ENCODE measurements around the gene ASB6. TPM values are rescaled to one million over a fixed set of nuclear protein-coding genes. Genes with fewer than 3 reads are reported as not detected.
"Not testable (repeated sequence)": the region's sequence is repeated elsewhere in the genome, so short reads cannot be mapped to it uniquely, and the experiment has no call there.

The ASB6 gene
- total RNA-seq, 2 experiments from 2014 or later, result 22.5 to 23.4 TPM

- peaks cover 55% of the 10 kb centered on the region for H3K4me1 Mint-ChIP-seq
- H3K27ac Mint-ChIP-seq, result peak overlapping the region; percentile 21
- no peaks in the 10 kb centered on the region for H3K36me3 Mint-ChIP-seq (ENCODE audit: low read depth)
- ChIA-PET CTCF (interaction anchor here (1.1 to 2.4 kb wide), 3 partner anchors 20 to 461 kb away, joined by 3 to 8 read pairs (median 4); no protein-coding TSS in a partner anchor), POLR2A (interaction anchor here (1.0 to 2.5 kb wide), 2 partner anchors 8 to 144 kb away, joined by 3 to 11 read pairs; no protein-coding TSS in a partner anchor)
- no peaks in the 10 kb centered on the region for H3K9me3 Mint-ChIP-seq
- peaks cover 3% of the 10 kb centered on the region for H3K27me3 Mint-ChIP-seq
- no peak for DNase-seq
- no peak overlapping the region for H3K4me3 Mint-ChIP-seq
These were observed 37.7 kb downstream of the ASB6 start for GRCh38 chr9:129604056-129604765.

DNA sequence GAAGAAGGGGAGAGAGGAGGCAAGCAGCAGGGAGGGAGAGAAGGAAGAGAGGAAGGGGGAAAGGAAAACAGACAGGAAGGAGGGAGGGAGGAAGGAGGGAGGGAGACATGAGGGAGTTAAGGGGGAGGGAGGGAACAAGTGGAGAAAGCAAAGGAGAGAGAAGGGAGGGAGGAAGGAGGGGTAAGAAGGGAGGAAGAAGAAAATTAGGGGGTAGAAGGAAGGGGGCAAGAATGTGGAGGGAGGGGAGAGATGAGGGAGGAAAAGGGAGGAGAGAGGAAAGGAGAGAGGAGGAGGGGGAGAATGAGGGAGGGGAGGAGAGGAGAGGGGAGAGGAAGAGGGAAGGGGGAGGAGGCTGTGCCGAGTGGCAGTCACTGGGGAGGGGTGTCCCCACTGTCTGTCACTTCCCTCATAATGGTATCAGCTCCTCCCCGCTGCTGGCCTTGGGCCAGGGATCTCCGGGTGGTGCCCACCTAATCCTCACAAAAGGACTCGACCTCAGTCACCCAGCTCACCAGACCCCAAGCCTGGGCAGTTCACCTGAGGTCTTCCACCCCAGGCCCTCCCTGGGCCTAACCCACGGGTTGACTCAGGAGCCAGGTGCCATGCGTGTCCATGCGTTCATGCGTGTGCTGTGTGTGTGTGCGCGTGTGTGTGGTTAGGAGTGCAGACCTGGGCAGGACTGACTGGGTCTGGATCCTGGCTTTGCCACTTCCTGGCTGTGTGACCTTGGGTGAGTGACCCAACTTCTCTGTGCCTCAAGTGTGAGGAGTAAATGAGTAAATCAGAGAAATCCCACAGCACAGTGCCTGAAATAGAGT, 39.1 kb downstream of the ASB6 start:
- DNase-seq, result no peak
- no peaks in the 10 kb centered on the region for H3K9me3 Mint-ChIP-seq
- H3K4me3 Mint-ChIP-seq, result no peak overlapping the region
- CTCF ChIA-PET, result interaction anchor here (1.1 to 1.3 kb wide), 3 partner anchors 22 to 471 kb away, joined by 3 to 4 read pairs (median 3); no protein-coding TSS in a partner anchor
- H3K27me3 Mint-ChIP-seq, result peaks cover 10% of the 10 kb centered on the region
- H3K27ac Mint-ChIP-seq, result no peak overlapping the region
- peaks cover 51% of the 10 kb centered on the region for H3K4me1 Mint-ChIP-seq
- no peaks in the 10 kb centered on the region for H3K36me3 Mint-ChIP-seq (ENCODE audit: low read depth)
- POLR2A ChIA-PET, result no interaction called here

GRCh38 chr9:129601082-129601674, 40.8 kb downstream of the ASB6 start:
- H3K9me3 Mint-ChIP-seq, result no peaks in the 10 kb centered on the region
- DNase-seq, result no peak
- CTCF ChIA-PET, result interaction anchor here (1.4 kb wide), 1 partner anchor 462 kb away, joined by 4 read pairs; no protein-coding TSS in a partner anchor
- H3K27ac Mint-ChIP-seq, result no peak overlapping the region
- H3K4me1 Mint-ChIP-seq, result peaks cover 46% of the 10 kb centered on the region
- no peak overlapping the region for H3K4me3 Mint-ChIP-seq
- peaks cover 10% of the 10 kb centered on the region for H3K27me3 Mint-ChIP-seq
- POLR2A ChIA-PET, result interaction anchor here (1.1 kb wide), 1 partner anchor 21 kb away, joined by 3 read pairs; no protein-coding TSS in a partner anchor
- H3K36me3 Mint-ChIP-seq (ENCODE audit: low read depth), result no peaks in the 10 kb centered on the region

DNA sequence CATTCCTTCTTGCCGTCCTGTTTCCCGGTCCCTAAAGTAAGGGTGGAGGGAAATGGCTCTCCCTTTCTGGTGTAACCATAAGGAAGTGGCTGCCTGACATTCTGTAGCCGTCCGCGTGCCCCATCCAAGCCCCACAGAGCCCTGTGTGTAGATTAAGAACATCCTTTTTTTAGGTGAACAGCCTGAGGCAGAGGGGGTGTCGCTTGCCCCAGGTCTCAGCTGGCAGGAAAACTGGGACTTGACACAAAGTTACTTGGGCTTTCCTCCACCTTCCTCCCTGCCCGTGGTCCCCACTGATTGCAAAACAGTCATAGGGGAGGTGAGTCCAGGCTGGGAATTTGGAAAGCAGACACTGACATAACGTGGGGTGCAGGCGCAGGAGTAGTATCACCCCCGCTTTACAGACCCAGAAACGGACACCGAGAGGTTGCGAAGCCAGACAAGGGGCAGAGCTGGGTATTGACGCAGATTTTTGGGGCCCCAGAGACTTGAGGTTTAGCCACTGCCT, 43.8 kb downstream of the ASB6 start:
- ChIA-PET POLR2A (interaction anchor here (0.9 to 3.5 kb wide), 4 partner anchors 10 to 109 kb away, joined by 3 to 38 read pairs (median 8); no protein-coding TSS in a partner anchor), CTCF (interaction anchor here (0.8 to 1.8 kb wide), 2 partner anchors 424 to 467 kb away, joined by 3 to 4 read pairs; no protein-coding TSS in a partner anchor)
- peaks cover 30% of the 10 kb centered on the region for H3K27me3 Mint-ChIP-seq
- H3K27ac Mint-ChIP-seq, result peak overlapping the region; percentile 12
- no peak for DNase-seq
- H3K4me3 Mint-ChIP-seq, result peak overlapping the region; percentile 52
- peaks cover 39% of the 10 kb centered on the region for H3K4me1 Mint-ChIP-seq
- no peaks in the 10 kb centered on the region for H3K9me3 Mint-ChIP-seq
- no peaks in the 10 kb centered on the region for H3K36me3 Mint-ChIP-seq (ENCODE audit: low read depth)

DNA sequence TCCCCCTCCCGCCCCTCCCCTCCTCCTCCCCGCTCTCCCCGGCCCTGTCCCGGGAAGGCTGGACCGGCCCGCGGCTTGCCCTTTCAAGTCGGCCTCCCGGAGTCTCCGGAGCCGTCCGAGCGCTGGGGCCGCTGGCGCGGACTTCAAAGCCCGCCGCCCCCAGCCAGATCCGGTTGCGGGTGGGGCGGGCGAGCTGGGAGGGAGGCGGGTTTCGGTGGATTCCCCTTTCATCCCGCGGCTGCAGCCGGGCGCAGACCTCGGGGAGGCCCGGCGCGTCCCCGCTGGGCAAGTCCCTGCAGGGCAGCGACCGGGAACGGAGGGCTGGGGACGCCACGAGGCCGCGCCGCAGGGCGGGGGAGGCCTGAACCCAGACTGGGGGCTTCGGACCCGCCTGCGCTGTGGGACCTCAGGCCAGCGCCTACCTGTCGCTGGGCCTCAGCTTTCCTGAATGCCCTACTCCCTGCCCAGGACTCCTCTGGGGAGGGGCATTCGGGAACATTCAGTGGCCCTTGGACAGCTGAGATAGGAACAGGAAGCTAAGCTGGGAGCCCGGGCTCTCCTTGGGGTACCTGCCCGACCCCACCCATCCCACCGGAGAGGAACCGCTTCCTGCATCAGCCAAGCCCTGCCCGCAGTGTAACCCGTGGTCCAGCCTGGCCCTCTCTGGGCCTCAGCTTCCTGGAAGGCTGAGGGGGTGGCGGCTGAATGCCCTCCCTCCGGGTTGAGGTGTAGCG, 44.4 kb downstream of the ASB6 start:
- ChIA-PET CTCF (interaction anchor here (0.8 to 1.8 kb wide), 3 partner anchors 11 to 466 kb away, joined by 3 to 4 read pairs (median 3); no protein-coding TSS in a partner anchor), POLR2A (interaction anchor here (0.9 to 3.5 kb wide), 6 partner anchors 8 to 108 kb away, joined by 3 to 38 read pairs (median 8); no protein-coding TSS in a partner anchor)
- no peaks in the 10 kb centered on the region for H3K36me3 Mint-ChIP-seq (ENCODE audit: low read depth)
- H3K27me3 Mint-ChIP-seq, result peaks cover 30% of the 10 kb centered on the region
- H3K4me3 Mint-ChIP-seq, result peak overlapping the region; percentile 52
- peak overlapping the region; percentile 12 for H3K27ac Mint-ChIP-seq
- peaks cover 35% of the 10 kb centered on the region for H3K4me1 Mint-ChIP-seq
- no peaks in the 10 kb centered on the region for H3K9me3 Mint-ChIP-seq
- peak; percentile 64 for DNase-seq

GRCh38 chr9:129596541-129597331, 45.2 kb downstream of the ASB6 start:
- Mint-ChIP-seq H3K27me3 (peaks cover 33% of the 10 kb centered on the region), H3K4me3 (peak overlapping the region; percentile 47), H3K9me3 (no peaks in the 10 kb centered on the region), H3K36me3 (ENCODE audit: low read depth) (no peaks in the 10 kb centered on the region), H3K4me1 (peaks cover 33% of the 10 kb centered on the region), H3K27ac (no peak overlapping the region)
- no peak for DNase-seq
- ChIA-PET CTCF (interaction anchor here (0.8 to 1.8 kb wide), 5 partner anchors 12 to 458 kb away, joined by 3 to 4 read pairs (median 3); no protein-coding TSS in a partner anchor), POLR2A (interaction anchor here (0.7 to 3.5 kb wide), 6 partner anchors 9 to 127 kb away, joined by 4 to 38 read pairs (median 4); no protein-coding TSS in a partner anchor)

- no peaks in the 10 kb centered on the region for H3K36me3 Mint-ChIP-seq (ENCODE audit: low read depth)
- H3K4me1 Mint-ChIP-seq, result peaks cover 33% of the 10 kb centered on the region
- DNase-seq, result no peak
- H3K4me3 Mint-ChIP-seq, result peak overlapping the region; percentile 47
- CTCF ChIA-PET, result interaction anchor here (0.6 to 1.8 kb wide), 6 partner anchors 171 to 457 kb away, joined by 3 to 4 read pairs (median 3); no protein-coding TSS in a partner anchor
- H3K9me3 Mint-ChIP-seq, result no peaks in the 10 kb centered on the region
- POLR2A ChIA-PET, result interaction anchor here (0.7 to 3.5 kb wide), 5 partner anchors 8 to 126 kb away, joined by 4 to 38 read pairs (median 4); no protein-coding TSS in a partner anchor
- peaks cover 31% of the 10 kb centered on the region for H3K27me3 Mint-ChIP-seq
- no peak overlapping the region for H3K27ac Mint-ChIP-seq
These were observed 45.9 kb downstream of the ASB6 start for GRCh38 chr9:129595903-129596540.

DNA sequence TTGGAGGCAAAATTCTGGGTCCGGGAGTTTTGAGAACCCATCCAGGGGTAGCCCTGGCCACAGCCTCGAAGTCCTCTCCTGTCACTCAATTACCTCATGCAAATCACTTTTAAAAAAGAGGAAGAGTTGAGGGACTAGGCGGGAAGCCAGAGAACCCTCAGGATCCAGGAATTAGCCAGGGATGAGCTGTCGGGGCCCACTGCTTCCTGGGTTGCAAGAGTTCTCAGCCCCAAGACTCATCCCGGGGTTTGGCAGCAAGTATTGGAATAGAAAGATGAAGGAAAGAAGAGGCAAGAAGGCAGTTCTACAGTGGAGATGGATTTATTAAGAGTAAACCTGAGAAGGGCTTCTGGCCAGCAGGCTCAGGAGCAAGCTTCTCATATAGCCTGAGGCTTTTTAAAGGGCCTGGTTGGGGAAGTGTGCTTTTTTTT, 46.6 kb downstream of the ASB6 start:
- ChIA-PET POLR2A (interaction anchor here (1.5 to 3.5 kb wide), 3 partner anchors 9 to 13 kb away, joined by 4 to 38 read pairs (median 11); no protein-coding TSS in a partner anchor), CTCF (interaction anchor here (0.6 to 1.3 kb wide), 3 partner anchors 172 to 457 kb away, joined by 3 to 4 read pairs (median 3); no protein-coding TSS in a partner anchor)
- DNase-seq, result no peak
- no peak overlapping the region for H3K4me3 Mint-ChIP-seq
- no peaks in the 10 kb centered on the region for H3K36me3 Mint-ChIP-seq (ENCODE audit: low read depth)
- peaks cover 35% of the 10 kb centered on the region for H3K27me3 Mint-ChIP-seq
- H3K9me3 Mint-ChIP-seq, result no peaks in the 10 kb centered on the region
- peaks cover 33% of the 10 kb centered on the region for H3K4me1 Mint-ChIP-seq
- H3K27ac Mint-ChIP-seq, result no peak overlapping the region

GRCh38 chr9:129594632-129595031, 47.3 kb downstream of the ASB6 start:
- CTCF ChIA-PET, result no interaction called here
- H3K36me3 Mint-ChIP-seq (ENCODE audit: low read depth), result no peaks in the 10 kb centered on the region
- H3K27me3 Mint-ChIP-seq, result peaks cover 39% of the 10 kb centered on the region
- POLR2A ChIA-PET, result interaction anchor here (3.1 kb wide), 1 partner anchor 11 kb away, joined by 11 read pairs; no protein-coding TSS in a partner anchor
- peaks cover 33% of the 10 kb centered on the region for H3K4me1 Mint-ChIP-seq
- no peak for DNase-seq
- no peak overlapping the region for H3K27ac Mint-ChIP-seq
- no peak overlapping the region for H3K4me3 Mint-ChIP-seq
- H3K9me3 Mint-ChIP-seq, result no peaks in the 10 kb centered on the region

- CTCF ChIA-PET, result interaction anchor here (0.7 to 1.2 kb wide), 4 partner anchors 9 to 207 kb away, joined by 3 to 5 read pairs (median 4); no protein-coding TSS in a partner anchor
These were observed 49.2 kb downstream of the ASB6 start for GRCh38 chr9:129592790-129593189.

More at GRCh38 chr9:129592790-129593189, 49.2 kb downstream of the ASB6 start:
- H3K4me3 Mint-ChIP-seq; POLR2A ChIA-PET; H3K27ac Mint-ChIP-seq; H3K9me3 Mint-ChIP-seq; DNase-seq; H3K36me3 Mint-ChIP-seq (ENCODE audit: low read depth): not testable (repeated sequence)
- Mint-ChIP-seq H3K4me1 (peaks cover 23% of the 10 kb centered on the region), H3K27me3 (peaks cover 46% of the 10 kb centered on the region)
